HG02588 (cell line): Measurements from ENCODE around the gene U2AF1L4.
A peak's percentile ranks its signal among the peaks of the same experiment; 100 is the strongest.

ENCODE experiments used
- ATAC-seq: cut with Tn5 transposase; IDR thresholded peaks from one replicate; pipeline ENCODE4 v1.9.1; 2021; ENCODE audit warnings: mild to moderate bottlenecking, moderate library complexity; ENCODE audit not compliant: unreplicated experiment

Gene U2AF1L4

GRCh38 chr19:35745328-35746086, at the start of gene U2AF1L4, which contains the start of gene PSENEN:
Gene U2AF1L4, minus strand, starts transcription at chr19:35745418. Its CDS starts 27 bp downstream, at chr19:35745391.
Gene PSENEN, plus strand, starts transcription at chr19:35745651. Its CDS starts 280 bp downstream, at chr19:35745931.
- ATAC-seq = peak; percentile 36

- no peak for ATAC-seq
Measured at GRCh38 chr19:35793381-35794165, 48.4 kb upstream of the U2AF1L4 start.

- ATAC-seq = no peak
Measured at GRCh38 chr19:35792888-35793287, 47.7 kb upstream of the U2AF1L4 start.

GRCh38 chr19:35792312-35792711, 47.1 kb upstream of the U2AF1L4 start:
- no peak for ATAC-seq

GRCh38 chr19:35791814-35792279, 46.6 kb upstream of the U2AF1L4 start:
- no peak for ATAC-seq

- no peak for ATAC-seq
Measured at GRCh38 chr19:35790981-35791813, 46.0 kb upstream of the U2AF1L4 start.

GRCh38 chr19:35789978-35790944, 45.0 kb upstream of the U2AF1L4 start:
- no peak for ATAC-seq

- no peak for ATAC-seq
Measured at GRCh38 chr19:35789195-35789977, 44.2 kb upstream of the U2AF1L4 start.

GRCh38 chr19:35788205-35788960, 43.2 kb upstream of the U2AF1L4 start:
- ATAC-seq = no peak

GRCh38 chr19:35787227-35787799, 42.1 kb upstream of the U2AF1L4 start:
- ATAC-seq = no peak

GRCh38 chr19:35786299-35787160, 41.3 kb upstream of the U2AF1L4 start:
- no peak for ATAC-seq

GRCh38 chr19:35785339-35785627, 40.1 kb upstream of the U2AF1L4 start:
- no peak for ATAC-seq

GRCh38 chr19:35784503-35785338, 39.5 kb upstream of the U2AF1L4 start:
- no peak for ATAC-seq

GRCh38 chr19:35783469-35784434, 38.5 kb upstream of the U2AF1L4 start:
- no peak for ATAC-seq

- ATAC-seq = no peak
Measured at GRCh38 chr19:35782589-35782988, 37.4 kb upstream of the U2AF1L4 start.
